Gastrocnemius medialis (tissue), 4 donors: ENCODE data around the gene OMA1.

ENCODE experiments used
- POLR2A ChIP-seq, 2 donors: fragments of 450-650 bp; IDR thresholded peaks; one replicate each; pipeline ENCODE4 v1.6.1; 2017; ENCODE audit warnings: antibody characterized with exemption in 2 of 2, mild to moderate bottlenecking in 2 of 2, moderate library complexity in 2 of 2
- TF ChIP-seq, protein P1 (sequence below), 5 experiments: fragments of 450-650 bp in 3 of 5; fragments of 200-600 bp in 2 of 5; sonication (generic) in 2 of 5; IDR thresholded peaks in 4 of 5; conservative IDR thresholded peaks in 1 of 5; 1 replicate in 4 of 5; 2 replicates in 1 of 5; pipeline ENCODE4 v1.5.1; 2016 to 2019; ENCODE audit warnings: antibody characterized with exemption in 5 of 5, mild to moderate bottlenecking in 3 of 5, moderate library complexity in 3 of 5

DNA sequence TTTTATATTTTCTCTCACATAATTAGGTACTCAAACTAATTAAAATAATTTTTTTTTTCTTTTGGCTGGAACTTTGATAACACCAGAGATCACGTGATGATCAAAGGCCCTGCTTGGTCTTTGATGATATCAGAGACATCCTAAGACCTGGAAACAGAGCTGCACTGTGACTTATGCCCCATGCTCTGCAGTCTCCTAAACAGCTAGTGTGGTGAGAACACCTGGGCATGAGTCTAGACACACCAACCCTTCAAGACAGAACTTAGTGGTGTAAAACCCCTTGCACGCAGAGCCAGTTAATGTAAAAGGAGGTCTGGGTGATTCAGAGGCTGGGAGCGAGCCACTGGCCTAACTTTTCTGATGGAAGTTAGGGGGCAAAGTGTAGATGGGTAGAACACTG, 70.3 kb downstream of the OMA1 start:
- TF ChIP-seq, protein P1, sequence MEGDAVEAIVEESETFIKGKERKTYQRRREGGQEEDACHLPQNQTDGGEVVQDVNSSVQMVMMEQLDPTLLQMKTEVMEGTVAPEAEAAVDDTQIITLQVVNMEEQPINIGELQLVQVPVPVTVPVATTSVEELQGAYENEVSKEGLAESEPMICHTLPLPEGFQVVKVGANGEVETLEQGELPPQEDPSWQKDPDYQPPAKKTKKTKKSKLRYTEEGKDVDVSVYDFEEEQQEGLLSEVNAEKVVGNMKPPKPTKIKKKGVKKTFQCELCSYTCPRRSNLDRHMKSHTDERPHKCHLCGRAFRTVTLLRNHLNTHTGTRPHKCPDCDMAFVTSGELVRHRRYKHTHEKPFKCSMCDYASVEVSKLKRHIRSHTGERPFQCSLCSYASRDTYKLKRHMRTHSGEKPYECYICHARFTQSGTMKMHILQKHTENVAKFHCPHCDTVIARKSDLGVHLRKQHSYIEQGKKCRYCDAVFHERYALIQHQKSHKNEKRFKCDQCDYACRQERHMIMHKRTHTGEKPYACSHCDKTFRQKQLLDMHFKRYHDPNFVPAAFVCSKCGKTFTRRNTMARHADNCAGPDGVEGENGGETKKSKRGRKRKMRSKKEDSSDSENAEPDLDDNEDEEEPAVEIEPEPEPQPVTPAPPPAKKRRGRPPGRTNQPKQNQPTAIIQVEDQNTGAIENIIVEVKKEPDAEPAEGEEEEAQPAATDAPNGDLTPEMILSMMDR (IDR thresholded peaks at IDR 0.05 in 4 of 5, conservative IDR thresholded peaks at IDR 0.05 in 1 of 5) = no peak
- TF ChIP-seq POLR2A (IDR thresholded peaks at IDR 0.05) = no peak
